Stimulated activated naive B cell treated with anti-CD40 and anti-IgM and Interleukin-4, amounts not matched to agents 10 μg/mL and 1 μg/mL and 100 μg/mL, for 72 hours (primary cell): ENCODE data around the gene CD180.

ENCODE experiments used
- ATAC-seq, 2 donors: fragments of 150-1000 bp; cut with Tn5 transposase; replicated peaks; 2 replicates each; pipeline ENCODE4 v1.10.0; 2021; ENCODE audit warnings: moderate library complexity in 1 of 2
- DNase-seq: peaks from one replicate; pipeline ENCODE4 v3.0.0; 2021
- H3K27ac Mint-ChIP-seq: one replicate; pipeline ENCODE4 v1.8.0; 2022; ENCODE audit warnings: mild to moderate bottlenecking, mixed read lengths
- H3K27me3 Mint-ChIP-seq, 2 donors: one replicate each; pipeline ENCODE4 v1.8.0; 2022; ENCODE audit warnings: mixed read lengths in 2 of 2
- H3K36me3 Mint-ChIP-seq, 2 donors: one replicate each; pipeline ENCODE4 v1.8.0; 2022; ENCODE audit warnings: mixed read lengths in 2 of 2, mild to moderate bottlenecking in 1 of 2
- H3K4me1 Mint-ChIP-seq, 2 donors: one replicate each; pipeline ENCODE4 v1.8.0; 2022; ENCODE audit warnings: mixed read lengths in 2 of 2, mild to moderate bottlenecking in 1 of 2
- H3K4me3 Mint-ChIP-seq, 2 donors: one replicate each; pipeline ENCODE4 v1.8.0; 2022; ENCODE audit warnings: mild to moderate bottlenecking in 2 of 2, mixed read lengths in 2 of 2, moderate library complexity in 1 of 2
- H3K9me3 Mint-ChIP-seq, 2 donors: one replicate each; pipeline ENCODE4 v1.8.0; 2022; ENCODE audit warnings: mixed read lengths in 2 of 2, mild to moderate bottlenecking in 1 of 2

CD180 gene

GRCh38 chr5:67133217-67133616 lies 63.4 kb downstream of the CD180 start:
- no peak for DNase-seq

GRCh38 chr5:67129768-67130167 lies 66.8 kb downstream of the CD180 start:
- Mint-ChIP-seq H3K27ac (no peak overlapping the region), H3K9me3 (peaks cover 5 to 8% of the 10 kb centered on the region in 2 donors), H3K27me3 (no peaks in the 10 kb centered on the region), H3K4me1 (peaks cover 0 to 2% of the 10 kb centered on the region in 2 donors), H3K4me3 (no peak overlapping the region), H3K36me3 (peaks cover 5 to 17% of the 10 kb centered on the region in 2 donors)
- DNase-seq (no peak), ATAC-seq (no peak)

More at GRCh38 chr5:67133217-67133616, 63.4 kb downstream of the CD180 start:
- Mint-ChIP-seq H3K36me3 (peaks cover 1 to 3% of the 10 kb centered on the region in 2 donors), H3K9me3 (no peaks in the 10 kb centered on the region), H3K27me3 (no peaks in the 10 kb centered on the region), H3K4me1 (no peaks in the 10 kb centered on the region), H3K4me3 (no peak overlapping the region), H3K27ac (no peak overlapping the region)
- ATAC-seq = no peak
